Retinal pigment epithelial cell (primary cell): ENCODE results near the gene CINP.

Experiments used
- DNase-seq: peaks from one replicate; pipeline ENCODE4 v3.0.0-alpha.2; 2010; ENCODE audit warnings: low read depth
- H3K4me3 ChIP-seq: 2 replicates; pipeline ENCODE4 v1.5.1; 2011; ENCODE audit warnings: mild to moderate bottlenecking, low read length, control low read depth, moderate library complexity
- TF ChIP-seq, protein P1 (sequence below): conservative IDR thresholded peaks from 2 replicates; pipeline ENCODE4 v1.5.1; 2011; ENCODE audit warnings: low read depth, low read length, control low read depth, inconsistent platforms

The CINP gene

DNA sequence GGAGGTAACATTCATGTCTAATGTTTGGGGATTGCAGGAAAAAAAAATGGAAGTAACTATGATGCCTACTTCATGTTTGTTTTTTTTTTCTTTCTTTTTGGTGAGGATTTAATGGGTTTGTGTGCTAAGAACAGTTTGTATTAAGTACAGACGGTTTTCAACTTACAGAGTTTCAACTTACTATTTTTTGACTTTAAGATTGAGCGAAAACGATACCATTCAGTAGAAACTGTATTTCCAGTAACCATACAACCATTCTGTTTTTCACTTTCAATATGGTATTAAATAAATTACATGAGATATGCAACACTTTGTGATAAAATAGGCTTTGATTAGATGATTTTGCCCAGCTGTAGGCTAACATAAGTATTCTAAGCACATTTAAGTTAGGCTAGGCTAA, 10.4 kb upstream of the CINP start:
- TF ChIP-seq, protein P1, sequence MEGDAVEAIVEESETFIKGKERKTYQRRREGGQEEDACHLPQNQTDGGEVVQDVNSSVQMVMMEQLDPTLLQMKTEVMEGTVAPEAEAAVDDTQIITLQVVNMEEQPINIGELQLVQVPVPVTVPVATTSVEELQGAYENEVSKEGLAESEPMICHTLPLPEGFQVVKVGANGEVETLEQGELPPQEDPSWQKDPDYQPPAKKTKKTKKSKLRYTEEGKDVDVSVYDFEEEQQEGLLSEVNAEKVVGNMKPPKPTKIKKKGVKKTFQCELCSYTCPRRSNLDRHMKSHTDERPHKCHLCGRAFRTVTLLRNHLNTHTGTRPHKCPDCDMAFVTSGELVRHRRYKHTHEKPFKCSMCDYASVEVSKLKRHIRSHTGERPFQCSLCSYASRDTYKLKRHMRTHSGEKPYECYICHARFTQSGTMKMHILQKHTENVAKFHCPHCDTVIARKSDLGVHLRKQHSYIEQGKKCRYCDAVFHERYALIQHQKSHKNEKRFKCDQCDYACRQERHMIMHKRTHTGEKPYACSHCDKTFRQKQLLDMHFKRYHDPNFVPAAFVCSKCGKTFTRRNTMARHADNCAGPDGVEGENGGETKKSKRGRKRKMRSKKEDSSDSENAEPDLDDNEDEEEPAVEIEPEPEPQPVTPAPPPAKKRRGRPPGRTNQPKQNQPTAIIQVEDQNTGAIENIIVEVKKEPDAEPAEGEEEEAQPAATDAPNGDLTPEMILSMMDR, result no peak
- no peak overlapping the region for H3K4me3 ChIP-seq
- no peak for DNase-seq

DNA sequence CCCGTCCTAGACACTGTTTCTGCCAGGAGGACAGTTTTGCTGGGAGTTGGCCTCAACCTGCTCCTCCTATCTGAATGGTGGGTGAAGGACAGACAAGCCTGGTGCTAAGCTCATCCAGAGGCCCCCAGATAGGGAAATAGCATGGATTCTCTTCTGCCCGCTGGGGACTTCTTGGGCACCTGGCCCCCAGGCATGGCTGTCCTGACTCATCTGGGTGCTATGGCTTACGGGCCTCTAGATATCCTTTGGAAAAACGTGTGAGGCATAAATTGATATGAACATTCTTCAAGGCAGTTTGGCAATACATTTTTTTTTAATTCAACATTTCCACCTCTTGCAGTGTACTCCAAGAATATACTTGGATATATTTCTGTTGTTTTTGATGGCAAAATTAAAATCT, 8.7 kb upstream of the CINP start:
- TF ChIP-seq, protein P1, result no peak
- no peak for DNase-seq
- no peak overlapping the region for H3K4me3 ChIP-seq

- H3K4me3 ChIP-seq, result no peak overlapping the region
- DNase-seq, result no peak
- TF ChIP-seq, protein P1, result no peak
Observed at GRCh38 chr14:102370305-102370809, 7.7 kb upstream of the CINP start.

GRCh38 chr14:102363182-102363943, 673 bp upstream of the CINP start:
- H3K4me3 ChIP-seq, result peak overlapping the region; percentile 97
- no peak for DNase-seq
- TF ChIP-seq, protein P1, result no peak

DNA sequence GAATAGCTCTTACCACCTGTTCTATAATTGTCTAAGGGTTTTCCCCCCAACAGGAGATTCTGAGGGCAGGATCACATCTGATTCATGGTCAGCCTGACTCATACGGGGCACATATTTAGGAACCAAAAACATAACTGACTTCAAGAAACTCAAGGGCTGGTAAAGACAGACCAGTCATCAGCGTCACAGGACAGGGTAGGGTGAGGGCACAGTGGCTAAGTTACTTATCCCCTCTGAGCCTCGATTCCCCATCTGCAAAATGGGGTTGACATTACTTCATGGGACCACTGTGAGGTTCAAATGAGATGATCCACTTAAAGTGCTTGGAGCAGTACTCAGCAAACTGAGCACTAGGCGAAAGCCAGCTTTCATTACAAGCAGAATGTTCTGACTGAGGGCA, 606 bp downstream of the CINP start:
- H3K4me3 ChIP-seq, result peak overlapping the region; percentile 97
- TF ChIP-seq, protein P1, result no peak
- no peak for DNase-seq

GRCh38 chr14:102360388-102360787, 2.3 kb downstream of the CINP start:
- TF ChIP-seq, protein P1, result no peak
- no peak for DNase-seq
- H3K4me3 ChIP-seq, result no peak overlapping the region

- TF ChIP-seq, protein P1, result no peak
- no peak overlapping the region for H3K4me3 ChIP-seq
- DNase-seq, result no peak
Observed at GRCh38 chr14:102359341-102359740, 3.3 kb downstream of the CINP start.
